C4-2B (cell line): ENCODE data around the gene OR4N5.

Experiments used
- CTCF ChIP-seq: fragments of 450-650 bp; conservative IDR thresholded peaks from 2 replicates; pipeline ENCODE4 v1.5.1; 2017; ENCODE audit warnings: mild to moderate bottlenecking
- ZFX ChIP-seq: fragments of 450-650 bp; IDR thresholded peaks from 2 replicates; pipeline ENCODE4 v1.6.1; 2017

- TF ChIP-seq CTCF (no peak), ZFX (no peak)
Observed at GRCh38 chr14:20112321-20112720, 26.3 kb upstream of the OR4N5 start.
